RWPE1 (cell line): ENCODE measurements around the gene GABRB2.
"Not testable (repeated sequence)": the region's sequence is repeated elsewhere in the genome, so short reads cannot be mapped to it uniquely, and the experiment has no call there.

Experiments
- CTCF ChIA-PET: fragments of 350-600 bp; sonication (Branson Sonifier 250); formaldehyde crosslinking; extraction: SDS; loops from one replicate; lab custom pipeline; 2021; lab: Yijun Ruan, JAX
- POLR2A ChIA-PET: fragments of 400-600 bp; formaldehyde crosslinking; extraction: SDS; loops from one replicate; lab custom pipeline; 2020; ENCODE audit warnings: antibody characterized with exemption; ENCODE audit not compliant: low non-redundant PET; lab: Yijun Ruan, JAX
- DNase-seq: peaks from one replicate; pipeline ENCODE4 v3.0.0; 2012; ENCODE audit warnings: low spot score
- H3K27ac ChIP-seq: fragments of 450-650 bp; 2 replicates; pipeline ENCODE4 v1.5.1; 2017
- TF ChIP-seq, protein P1 (sequence below): fragments of 450-650 bp; conservative IDR thresholded peaks from 2 replicates; pipeline ENCODE4 v1.5.1; 2017; ENCODE audit warnings: low read depth, mild to moderate bottlenecking

The GABRB2 gene

DNA sequence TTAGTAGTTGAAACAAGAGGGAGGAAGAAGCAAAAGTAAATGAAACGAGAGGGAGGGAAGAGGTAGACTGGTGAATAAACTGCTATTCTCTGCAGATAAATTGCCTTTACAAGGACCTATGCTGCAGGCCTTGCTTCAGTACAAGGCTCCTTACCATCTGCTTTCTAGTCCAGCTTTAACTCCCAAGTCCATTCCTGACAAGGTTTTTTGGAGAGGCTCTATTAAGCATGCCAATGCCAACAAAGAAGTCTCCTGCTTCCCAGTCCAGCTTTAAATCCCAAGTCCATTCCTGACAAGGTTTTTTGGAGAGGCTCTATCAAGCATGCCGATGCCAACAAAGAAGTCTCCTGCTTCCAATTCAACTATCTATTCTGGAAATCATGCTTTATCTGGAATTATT is 244.9 kb downstream of the GABRB2 start:
- TF ChIP-seq, protein P1, sequence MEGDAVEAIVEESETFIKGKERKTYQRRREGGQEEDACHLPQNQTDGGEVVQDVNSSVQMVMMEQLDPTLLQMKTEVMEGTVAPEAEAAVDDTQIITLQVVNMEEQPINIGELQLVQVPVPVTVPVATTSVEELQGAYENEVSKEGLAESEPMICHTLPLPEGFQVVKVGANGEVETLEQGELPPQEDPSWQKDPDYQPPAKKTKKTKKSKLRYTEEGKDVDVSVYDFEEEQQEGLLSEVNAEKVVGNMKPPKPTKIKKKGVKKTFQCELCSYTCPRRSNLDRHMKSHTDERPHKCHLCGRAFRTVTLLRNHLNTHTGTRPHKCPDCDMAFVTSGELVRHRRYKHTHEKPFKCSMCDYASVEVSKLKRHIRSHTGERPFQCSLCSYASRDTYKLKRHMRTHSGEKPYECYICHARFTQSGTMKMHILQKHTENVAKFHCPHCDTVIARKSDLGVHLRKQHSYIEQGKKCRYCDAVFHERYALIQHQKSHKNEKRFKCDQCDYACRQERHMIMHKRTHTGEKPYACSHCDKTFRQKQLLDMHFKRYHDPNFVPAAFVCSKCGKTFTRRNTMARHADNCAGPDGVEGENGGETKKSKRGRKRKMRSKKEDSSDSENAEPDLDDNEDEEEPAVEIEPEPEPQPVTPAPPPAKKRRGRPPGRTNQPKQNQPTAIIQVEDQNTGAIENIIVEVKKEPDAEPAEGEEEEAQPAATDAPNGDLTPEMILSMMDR = no peak
- CTCF ChIA-PET = no interaction called here
- POLR2A ChIA-PET = no interaction called here
- H3K27ac ChIP-seq = no peak overlapping the region
- DNase-seq = no peak

DNA sequence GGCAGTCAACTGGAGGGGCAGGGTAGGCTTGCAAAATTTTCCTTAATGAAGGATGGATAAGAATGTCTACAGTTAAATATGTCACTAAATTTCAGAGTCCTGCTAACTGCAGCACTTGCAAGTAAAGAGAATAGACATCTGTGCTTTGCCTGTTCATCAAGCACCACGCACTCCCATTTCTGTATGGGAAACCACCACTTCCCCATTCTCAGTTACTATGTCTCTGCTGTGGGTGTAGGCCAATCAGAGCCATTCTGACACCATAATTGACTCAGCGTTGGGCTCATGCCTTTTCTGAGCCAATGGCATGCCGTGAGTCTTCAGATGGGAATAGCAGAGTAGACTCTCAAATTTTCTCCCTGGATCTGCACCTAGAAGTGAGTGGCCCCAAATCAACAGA is 247.5 kb downstream of the GABRB2 start:
- TF ChIP-seq, protein P1 = no peak
- ChIA-PET CTCF (no interaction called here), POLR2A (no interaction called here)
- H3K27ac ChIP-seq = no peak overlapping the region
- DNase-seq = no peak

DNA sequence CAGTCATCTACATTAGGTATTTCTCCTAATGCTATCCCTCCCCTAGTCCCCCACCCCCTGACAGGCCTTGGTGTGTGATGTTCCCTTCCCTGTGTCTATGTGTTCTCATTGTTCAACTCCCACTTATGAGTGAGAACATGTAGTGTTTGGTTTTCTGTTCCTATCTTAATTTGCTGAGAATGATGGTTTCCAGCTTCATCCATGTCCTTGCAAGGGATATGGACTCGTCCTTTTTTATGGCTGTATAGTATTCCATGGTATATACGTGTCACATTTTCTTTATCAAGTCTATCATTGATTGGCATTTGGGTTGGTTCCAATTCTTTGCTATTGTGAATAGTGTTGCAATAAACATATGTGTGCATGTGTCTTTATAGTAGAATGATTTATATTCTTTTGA is 249.1 kb downstream of the GABRB2 start:
- DNase-seq, CTCF ChIA-PET, H3K27ac ChIP-seq, POLR2A ChIA-PET: not testable (repeated sequence)

- ChIA-PET POLR2A (no interaction called here), CTCF (interaction anchor here (0.7 kb wide), 1 partner anchor 10 kb away, joined by 3 read pairs; no protein-coding TSS in a partner anchor)
- TF ChIP-seq, protein P1 = no peak
- DNase-seq = no peak
- H3K27ac ChIP-seq = no peak overlapping the region
Observed at GRCh38 chr5:161295721-161296250, 250.7 kb downstream of the GABRB2 start.

DNA sequence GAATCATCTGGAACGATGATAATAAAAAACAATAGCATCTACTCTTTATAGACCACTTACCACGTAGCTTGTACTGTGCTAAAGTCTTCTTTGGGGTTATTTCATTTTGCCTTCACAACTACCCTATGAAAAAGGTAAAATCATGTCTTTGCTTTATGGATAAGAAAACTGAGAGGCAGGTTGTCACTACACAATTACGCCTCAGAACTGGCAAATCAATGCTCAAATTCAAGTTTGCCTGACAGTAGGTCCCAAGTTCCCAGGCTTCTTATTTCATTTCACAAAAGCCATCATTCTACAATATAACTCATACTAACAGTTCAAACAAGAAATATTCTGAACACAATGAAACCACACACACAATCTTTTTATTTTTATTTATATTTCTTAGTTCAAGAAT is 258.5 kb downstream of the GABRB2 start:
- H3K27ac ChIP-seq = no peak overlapping the region
- TF ChIP-seq, protein P1 = no peak
- POLR2A ChIA-PET = no interaction called here
- CTCF ChIA-PET = no interaction called here
- DNase-seq = no peak

DNA sequence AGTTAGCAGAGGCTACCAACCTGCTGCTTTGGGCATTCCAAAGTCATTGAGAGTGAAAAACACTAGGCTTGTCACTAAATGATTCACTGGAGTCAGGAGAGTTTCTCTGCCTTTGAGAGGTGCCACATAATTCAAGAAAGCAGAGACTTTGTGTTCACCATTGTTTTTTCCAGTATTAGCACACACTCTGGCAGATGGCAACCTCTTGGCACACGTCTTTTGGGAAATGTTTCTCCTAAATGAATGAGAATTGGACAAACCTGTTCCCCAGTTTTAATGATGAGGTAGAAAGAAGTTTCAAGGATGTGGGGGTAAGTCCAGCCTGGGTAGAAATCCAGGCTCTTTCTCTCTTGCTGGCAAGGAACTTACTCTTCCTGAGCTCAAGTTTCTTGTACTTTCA is 259.1 kb downstream of the GABRB2 start:
- CTCF ChIA-PET = no interaction called here
- DNase-seq = no peak
- POLR2A ChIA-PET = no interaction called here
- TF ChIP-seq, protein P1 = no peak
- no peak overlapping the region for H3K27ac ChIP-seq

- no peak overlapping the region for H3K27ac ChIP-seq
- ChIA-PET CTCF (no interaction called here), POLR2A (no interaction called here)
- TF ChIP-seq, protein P1 = no peak
- DNase-seq = no peak
Observed at GRCh38 chr5:161286066-161286655, 260.4 kb downstream of the GABRB2 start.
